K562 (cell line): ENCODE data around the gene SLC12A9. TPM values are rescaled to one million over a fixed set of nuclear protein-coding genes. Genes with fewer than 3 reads are reported as not detected.
A peak's percentile ranks its signal among the peaks of the same experiment; 100 is the strongest.

Experiments used
- ATAC-seq: fragments of 200-7000 bp; cut with Tn5 transposase; 3 replicates; pipeline ENCODE4 v1.9.1; 2020; ENCODE audit warnings: moderate library complexity
- BruUV-seq: library from RNA; stranded (reverse); fragments of 400-500 nt; replicated peaks from 2 replicates; lab custom pipeline; 2021; lab: Mats Ljungman, UMichigan
- CTCF ChIA-PET: fragments of 300-600 bp; formaldehyde crosslinking; extraction: SDS; loops from one replicate; lab custom pipeline; 2021; ENCODE audit warnings: low intra/inter-chr PET ratio; lab: Yijun Ruan, JAX
- POLR2A ChIA-PET: fragments of 300-600, 350-650 bp; sonication (Branson Sonifier 250); formaldehyde crosslinking; extraction: SDS; loops from one replicate; lab custom pipeline; 2021; ENCODE audit warnings: antibody characterized with exemption, inconsistent platforms; lab: Yijun Ruan, JAX
- DNase-seq, 4 experiments: peaks; one replicate each; pipeline versions ENCODE4 v3.0.0 to v3.0.0-alpha.2; 2011 to 2018; ENCODE audit warnings: low spot score in 3 of 4, mixed read lengths in 3 of 4; ENCODE audit errors: extremely low read depth in 1 of 4
- FAIRE-seq: peaks from 2 replicates; lab custom pipeline; 2011; peaks lifted over from hg19 to GRCh38; lab: Jason Lieb, UNC
- H2AFZ ChIP-seq: 2 replicates; pipeline ENCODE4 v1.6.0; 2011; ENCODE audit warnings: low read depth, low read length, control low read depth, inconsistent platforms
- H3K27ac ChIP-seq: fragments of 200-600 bp; 3 replicates; pipeline ENCODE4 v1.8.0; 2011; ENCODE audit warnings: low read depth, mild to moderate bottlenecking, control low read depth, inconsistent platforms, low read length, moderate library complexity, mixed read lengths; ENCODE audit errors: extremely low read depth
- H3K27me3 ChIP-seq, 2 experiments: fragments of 300-600 bp in 1 of 2; 2 replicates in 1 of 2; 3 replicates in 1 of 2; pipeline versions ENCODE4 v1.6.0 to v1.8.0; 2011; ENCODE audit warnings: inconsistent platforms in 2 of 2, low read length in 2 of 2, mild to moderate bottlenecking in 1 of 2, mixed read lengths in 1 of 2, moderate library complexity in 1 of 2; ENCODE audit not compliant: control insufficient read depth in 2 of 2, insufficient read depth in 2 of 2
- H3K36me3 ChIP-seq: fragments of 300-600 bp; 3 replicates; pipeline ENCODE4 v1.8.0; 2011; ENCODE audit warnings: mild to moderate bottlenecking, low read length, inconsistent platforms; ENCODE audit not compliant: control insufficient read depth, insufficient read depth
- H3K4me1 ChIP-seq, 2 experiments: fragments of 200-600 bp in 1 of 2; replicated peaks in 1 of 2; 2 replicates in 1 of 2; 3 replicates in 1 of 2; pipeline versions ENCODE4 v1.5.1 to v1.8.0; 2011; ENCODE audit warnings: inconsistent platforms in 2 of 2, low read length in 2 of 2, mild to moderate bottlenecking in 1 of 2, mixed read lengths in 1 of 2, moderate library complexity in 1 of 2; ENCODE audit not compliant: control insufficient read depth in 2 of 2, insufficient read depth in 2 of 2
- H3K4me2 ChIP-seq: 2 replicates; pipeline ENCODE4 v1.6.1; 2011; ENCODE audit warnings: low read length, control low read depth, inconsistent platforms, mixed read lengths; ENCODE audit not compliant: insufficient read depth
- H3K4me3 ChIP-seq: fragments of 200-600 bp; sonication (generic), shearing (Covaris generic); 2 replicates; pipeline ENCODE4 v1.5.1; 2016; ENCODE audit warnings: control low read depth, inconsistent platforms
- H3K79me2 ChIP-seq: fragments of 200-600 bp; 3 replicates; pipeline ENCODE4 v1.8.0; 2011; ENCODE audit warnings: low read length, inconsistent platforms; ENCODE audit not compliant: control insufficient read depth, insufficient read depth
- H3K9ac ChIP-seq, 2 experiments: 2 replicates each; pipeline versions ENCODE4 v1.6.0 to v1.6.1; 2011; ENCODE audit warnings: low read depth in 2 of 2, low read length in 2 of 2, control low read depth in 1 of 2, inconsistent platforms in 1 of 2, mild to moderate bottlenecking in 1 of 2, mixed read lengths in 1 of 2; ENCODE audit not compliant: insufficient read depth in 1 of 2
- H3K9me1 ChIP-seq: one replicate; pipeline ENCODE4 v1.6.0; 2011; ENCODE audit warnings: inconsistent platforms, mild to moderate bottlenecking, low read length, moderate library complexity; ENCODE audit not compliant: control insufficient read depth, insufficient read depth
- H3K9me3 ChIP-seq: replicated peaks from 2 replicates; pipeline ENCODE4 v1.5.1; 2011; ENCODE audit warnings: low read depth, low read length, inconsistent platforms; ENCODE audit not compliant: control insufficient read depth, insufficient read depth
- H4K20me1 ChIP-seq: replicated peaks from 2 replicates; pipeline ENCODE4 v1.6.1; 2011; ENCODE audit warnings: low read length, inconsistent platforms, mixed read lengths; ENCODE audit not compliant: control insufficient read depth, insufficient read depth
- BRD9 ChIP-seq: fragments of 450-650 bp; IDR thresholded peaks from 2 replicates; pipeline ENCODE4 v1.6.1; 2018; ENCODE audit warnings: low read depth; ENCODE audit not compliant: partially characterized antibody
- FIP1L1 ChIP-seq: fragments of 200-400 bp; formaldehyde crosslinking; IDR thresholded peaks from 2 replicates; pipeline ENCODE4 v1.6.1; 2018; ENCODE audit warnings: mild to moderate bottlenecking, low read depth, low read length; ENCODE audit not compliant: poor library complexity, severe bottlenecking
- FOXM1 ChIP-seq, 2 experiments: fragments of 450-650 bp in 1 of 2; sonication (generic) in 1 of 2; formaldehyde crosslinking in 1 of 2; IDR thresholded peaks; 2 replicates each; pipeline versions ENCODE4 v1.6.1 to v1.9.0; 2017 to 2022; ENCODE audit warnings: low read depth in 2 of 2, mild to moderate bottlenecking in 2 of 2, missing genetic modification reagents in 1 of 2, moderate library complexity in 1 of 2
- L3MBTL2 ChIP-seq: fragments of 450-650 bp; IDR thresholded peaks from 2 replicates; pipeline ENCODE4 v1.6.1; 2016; ENCODE audit warnings: mild to moderate bottlenecking, moderate library complexity
- MBD2 ChIP-seq: sonication (generic); IDR thresholded peaks from 2 replicates; pipeline ENCODE4 v1.6.1; 2016; ENCODE audit warnings: low read depth, borderline replicate concordance
- TRIM28 ChIP-seq: fragments of 450-650 bp; IDR thresholded peaks from 2 replicates; pipeline ENCODE4 v1.6.1; 2017
- ZNF707 ChIP-seq: fragments of 250-450 bp; sonication (Bioruptor Pico); conservative IDR thresholded peaks from 2 replicates; pipeline ENCODE4 v1.8.0; 2022; ENCODE audit warnings: inconsistent platforms, mild to moderate bottlenecking, moderate library complexity
- WGBS: fragments of 100-300 bp; shearing (Covaris generic); methylation state at CpG from one replicate; pipeline ENCODE4 v1.1.6; 2016; ENCODE audit warnings: low coverage, mixed read lengths; ENCODE audit not compliant: insufficient coverage; ENCODE audit errors: missing lambda C conversion rate; 5-methylcytosine and 5-hydroxymethylcytosine counted together
- in situ Hi-C: fragments of 300-500 bp; cut with MboI; formaldehyde crosslinking; loops from 4 replicates; pipeline ENCODE4 v1.15.0; 2018; ENCODE audit warnings: inconsistent platforms, mixed read lengths
- intact Hi-C: fragments of 100-400 bp; cut with micrococcal nuclease; formaldehyde crosslinking; loops from 2 replicates; pipeline ENCODE4 v1.14.2; 2022
- polyA plus RNA-seq, 8 experiments: library from polyadenylated mRNA; depleted of rRNA in 4 of 8; stranded (reverse) in 5 of 8; unstranded in 3 of 8; fragments of >200 nt; fragmentation: Nextera tagmentation in 2 of 8; fragmentation: Illumina TruSeq in 1 of 8; extraction: Ambion mirVana in 2 of 8; extraction: Trizol in 1 of 8; gene quantifications; 2 replicates each; pipeline versions ENCODE4 v1.2.1 to v1.2.3, GENCODE V29; 2011 to 2014; ENCODE audit warnings: inconsistent platforms in 1 of 8, missing spikeins in 1 of 8
- total RNA-seq, 7 experiments: library from RNA; depleted of rRNA in 6 of 7; stranded (reverse); fragments of >200 nt in 6 of 7; fragmentation: Illumina TruSeq in 2 of 7; extraction: Trizol in 2 of 7; gene quantifications; 2 replicates each; pipeline versions ENCODE4 v1.2.1 to v1.2.3, GENCODE V29; 2011 to 2021; ENCODE audit warnings: low replicate concordance in 1 of 7
- TF ChIP-seq, protein P1 (sequence below), 3 experiments: IDR thresholded peaks in 2 of 3; conservative IDR thresholded peaks in 1 of 3; 2 replicates each; pipeline ENCODE4 v1.5.1; 2011 to 2012; ENCODE audit warnings: low read length in 3 of 3, mild to moderate bottlenecking in 3 of 3, control low read depth in 2 of 3, improper control_type of control experiment in 1 of 3, inconsistent platforms in 1 of 3, low read depth in 1 of 3, mixed read lengths in 1 of 3, moderate library complexity in 1 of 3; ENCODE audit not compliant: insufficient read depth in 2 of 3
- TF ChIP-seq, protein P2 (sequence below): fragments of 200-800 bp; sonication (Bioruptor generic); IDR thresholded peaks from 2 replicates; pipeline ENCODE4 v1.6.1; 2017; ENCODE audit warnings: missing genetic modification characterization, missing compliant biosample characterization
- TF ChIP-seq, protein P3 (sequence below): fragments of 250-450 bp; sonication (Bioruptor Pico); IDR thresholded peaks from 2 replicates; pipeline ENCODE4 v1.9.0; 2021; ENCODE audit warnings: mild to moderate bottlenecking, inconsistent platforms

SLC12A9 gene
- total and polyA plus RNA-seq, 9 of the 15 experiments (the other 6 are each of a cell fraction or from before 2014, with no cell fraction given), result 0.06 to 20.2 (median 10.7) TPM

GRCh38 chr7:100866729-100867039, 14.2 kb downstream of the SLC12A9 start (continued):
- TF ChIP-seq, protein P1, sequence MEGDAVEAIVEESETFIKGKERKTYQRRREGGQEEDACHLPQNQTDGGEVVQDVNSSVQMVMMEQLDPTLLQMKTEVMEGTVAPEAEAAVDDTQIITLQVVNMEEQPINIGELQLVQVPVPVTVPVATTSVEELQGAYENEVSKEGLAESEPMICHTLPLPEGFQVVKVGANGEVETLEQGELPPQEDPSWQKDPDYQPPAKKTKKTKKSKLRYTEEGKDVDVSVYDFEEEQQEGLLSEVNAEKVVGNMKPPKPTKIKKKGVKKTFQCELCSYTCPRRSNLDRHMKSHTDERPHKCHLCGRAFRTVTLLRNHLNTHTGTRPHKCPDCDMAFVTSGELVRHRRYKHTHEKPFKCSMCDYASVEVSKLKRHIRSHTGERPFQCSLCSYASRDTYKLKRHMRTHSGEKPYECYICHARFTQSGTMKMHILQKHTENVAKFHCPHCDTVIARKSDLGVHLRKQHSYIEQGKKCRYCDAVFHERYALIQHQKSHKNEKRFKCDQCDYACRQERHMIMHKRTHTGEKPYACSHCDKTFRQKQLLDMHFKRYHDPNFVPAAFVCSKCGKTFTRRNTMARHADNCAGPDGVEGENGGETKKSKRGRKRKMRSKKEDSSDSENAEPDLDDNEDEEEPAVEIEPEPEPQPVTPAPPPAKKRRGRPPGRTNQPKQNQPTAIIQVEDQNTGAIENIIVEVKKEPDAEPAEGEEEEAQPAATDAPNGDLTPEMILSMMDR (IDR thresholded peaks at IDR 0.05 in 2 of 3, conservative IDR thresholded peaks at IDR 0.05 in 1 of 3; ENCODE audit: insufficient read depth in 2 of 3, low read depth in 1 of 3, low read length in 3 of 3), result 0 out of 6 replicates have a peak, but pooled peaks of 1 of the 3 experiments have one; percentile 0
- TF ChIP-seq FIP1L1 (no peak), ZNF707 (CRISPR knock-in tag) (no peak)

- H3K36me3 ChIP-seq, result peaks cover 47% of the 10 kb centered on the region; the same call in 2 of the 3 replicates
- peaks cover 31% of the 10 kb centered on the region for H3K79me2 ChIP-seq
- H3K4me1 ChIP-seq, result peaks cover 18 to 52% of the 10 kb centered on the region in 2 experiments
- H4K20me1 ChIP-seq, result no peaks in the 10 kb centered on the region
- WGBS, result 1% methylated on average over 39 of the region's 42 CpGs
- DNase-seq, result peak; percentile 97 to 99 (median 99)
- peak within 1 kb of the TSS; percentile 90 for H3K4me3 ChIP-seq
- peak within 1 kb of the TSS; percentile 97 for H3K27ac ChIP-seq
- in situ Hi-C loops (no loop called here), intact Hi-C loops (no loop called here)
- peak within 1 kb of the TSS; percentile 82 for H2AFZ ChIP-seq
- peak within 1 kb of the TSS; percentile 98 for H3K9ac ChIP-seq
- BruUV-seq, result TSS peak; percentile 85
- POLR2A ChIA-PET, result interaction anchor here (0.6 to 1.0 kb wide), 4 partner anchors 11 to 438 kb away, joined by 3 to 6 read pairs (median 3); no protein-coding TSS in a partner anchor
- H3K27me3 ChIP-seq, result no peaks in the 10 kb centered on the region
- FAIRE-seq, result peak; percentile 91
- peak; percentile 87 for ATAC-seq
- no peaks in the 10 kb centered on the region for H3K9me1 ChIP-seq
- peak within 1 kb of the TSS; percentile 95 for H3K4me2 ChIP-seq
- no peaks in the 10 kb centered on the region for H3K9me3 ChIP-seq
- CTCF ChIA-PET, result no interaction called here
- TF ChIP-seq BRD9, result peak; percentile 64
- TF ChIP-seq FOXM1 (IDR thresholded peaks at IDR 0.05; ENCODE audit: low read depth), result peak; percentile 49
- TF ChIP-seq FOXM1 (CRISPR knock-in tag; IDR thresholded peaks at IDR 0.05; ENCODE audit: low read depth), result no peak
- peak; percentile 51; the same call in 1 of the 2 replicates for TF ChIP-seq TRIM28
- TF ChIP-seq, protein P2, sequence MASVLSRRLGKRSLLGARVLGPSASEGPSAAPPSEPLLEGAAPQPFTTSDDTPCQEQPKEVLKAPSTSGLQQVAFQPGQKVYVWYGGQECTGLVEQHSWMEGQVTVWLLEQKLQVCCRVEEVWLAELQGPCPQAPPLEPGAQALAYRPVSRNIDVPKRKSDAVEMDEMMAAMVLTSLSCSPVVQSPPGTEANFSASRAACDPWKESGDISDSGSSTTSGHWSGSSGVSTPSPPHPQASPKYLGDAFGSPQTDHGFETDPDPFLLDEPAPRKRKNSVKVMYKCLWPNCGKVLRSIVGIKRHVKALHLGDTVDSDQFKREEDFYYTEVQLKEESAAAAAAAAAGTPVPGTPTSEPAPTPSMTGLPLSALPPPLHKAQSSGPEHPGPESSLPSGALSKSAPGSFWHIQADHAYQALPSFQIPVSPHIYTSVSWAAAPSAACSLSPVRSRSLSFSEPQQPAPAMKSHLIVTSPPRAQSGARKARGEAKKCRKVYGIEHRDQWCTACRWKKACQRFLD (CRISPR knock-in tag), result peak; percentile 53; the same call in 1 of the 2 replicates
- TF ChIP-seq, protein P3, sequence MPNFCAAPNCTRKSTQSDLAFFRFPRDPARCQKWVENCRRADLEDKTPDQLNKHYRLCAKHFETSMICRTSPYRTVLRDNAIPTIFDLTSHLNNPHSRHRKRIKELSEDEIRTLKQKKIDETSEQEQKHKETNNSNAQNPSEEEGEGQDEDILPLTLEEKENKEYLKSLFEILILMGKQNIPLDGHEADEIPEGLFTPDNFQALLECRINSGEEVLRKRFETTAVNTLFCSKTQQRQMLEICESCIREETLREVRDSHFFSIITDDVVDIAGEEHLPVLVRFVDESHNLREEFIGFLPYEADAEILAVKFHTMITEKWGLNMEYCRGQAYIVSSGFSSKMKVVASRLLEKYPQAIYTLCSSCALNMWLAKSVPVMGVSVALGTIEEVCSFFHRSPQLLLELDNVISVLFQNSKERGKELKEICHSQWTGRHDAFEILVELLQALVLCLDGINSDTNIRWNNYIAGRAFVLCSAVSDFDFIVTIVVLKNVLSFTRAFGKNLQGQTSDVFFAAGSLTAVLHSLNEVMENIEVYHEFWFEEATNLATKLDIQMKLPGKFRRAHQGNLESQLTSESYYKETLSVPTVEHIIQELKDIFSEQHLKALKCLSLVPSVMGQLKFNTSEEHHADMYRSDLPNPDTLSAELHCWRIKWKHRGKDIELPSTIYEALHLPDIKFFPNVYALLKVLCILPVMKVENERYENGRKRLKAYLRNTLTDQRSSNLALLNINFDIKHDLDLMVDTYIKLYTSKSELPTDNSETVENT (CRISPR knock-in tag), result 0 out of 2 replicates have a peak, but pooled peaks have one; percentile 36
- TF ChIP-seq MBD2, result peak; percentile 26; the same call in 1 of the 2 replicates
- TF ChIP-seq L3MBTL2, result peak; percentile 98
These were observed 14.7 kb downstream of the SLC12A9 start, which contains the start of gene TRIP6 for GRCh38 chr7:100867040-100867775. Gene TRIP6, plus strand, starts transcription at chr7:100867387. Its CDS starts 111 bp downstream, at chr7:100867498.
